PC-3 (cell line): ENCODE results near the gene EMILIN1. TPM values are rescaled to one million over a fixed set of nuclear protein-coding genes. Genes with fewer than 3 reads are reported as not detected.

Experiments used
- ATAC-seq: fragments of 200-7000 bp; cut with Tn5 transposase; 2 replicates; pipeline ENCODE4 v1.9.1; 2020; ENCODE audit warnings: mild to moderate bottlenecking, moderate library complexity
- BruUV-seq: library from RNA; stranded (reverse); fragments of 400-500 nt; replicated peaks from 2 replicates; lab custom pipeline; 2021; lab: Mats Ljungman, UMichigan
- CTCF ChIA-PET: fragments of 300-600 bp; sonication (Branson Sonifier 250); formaldehyde crosslinking; loops from one replicate; lab custom pipeline; 2022; ENCODE audit warnings: antibody characterized with exemption; lab: Charles Lee
- POLR2A ChIA-PET: fragments of 300-600 bp; sonication (Branson Sonifier 250); formaldehyde crosslinking; loops from one replicate; lab custom pipeline; 2022; ENCODE audit warnings: antibody characterized with exemption; ENCODE audit not compliant: unreplicated experiment; lab: Charles Lee
- DNase-seq: peaks from one replicate; pipeline ENCODE4 v3.0.0-alpha.2; 2015
- H2AFZ ChIP-seq: fragments of 300-600 bp; sonication (generic); 2 replicates; pipeline ENCODE4 v1.6.0; 2016; ENCODE audit warnings: antibody characterized with exemption, low read length
- H3F3A ChIP-seq: fragments of 300-600 bp; sonication (generic); one replicate; pipeline ENCODE4 v1.6.0; 2017; ENCODE audit warnings: antibody characterized with exemption, low read length, control low read depth, mild to moderate bottlenecking; ENCODE audit not compliant: unreplicated experiment
- H3K27ac ChIP-seq: fragments of 300-600 bp; sonication (generic); 2 replicates; pipeline ENCODE4 v1.5.1; 2016; ENCODE audit warnings: mild to moderate bottlenecking, low read length
- H3K27me3 ChIP-seq: fragments of 300-600 bp; sonication (generic); 2 replicates; pipeline ENCODE4 v1.6.1; 2016; ENCODE audit warnings: low read length, mixed read lengths
- H3K36me3 ChIP-seq: fragments of 300-600 bp; sonication (generic); 2 replicates; pipeline ENCODE4 v1.6.1; 2016; ENCODE audit warnings: low read depth, mixed run types, low read length, mixed read lengths
- H3K4me1 ChIP-seq: fragments of 300-600 bp; sonication (generic); 2 replicates; pipeline ENCODE4 v1.5.1; 2016; ENCODE audit warnings: low read length; ENCODE audit not compliant: insufficient read depth
- H3K4me2 ChIP-seq: fragments of 300-600 bp; sonication (generic); 2 replicates; pipeline ENCODE4 v1.6.0; 2016; ENCODE audit warnings: low read length
- H3K4me3 ChIP-seq: fragments of 300-600 bp; sonication (generic); 2 replicates; pipeline ENCODE4 v1.5.1; 2016; ENCODE audit warnings: mild to moderate bottlenecking, low read length, mixed read lengths
- H3K79me2 ChIP-seq: fragments of 300-600 bp; sonication (generic); 2 replicates; pipeline ENCODE4 v1.6.1; 2017; ENCODE audit warnings: low read length, mixed read lengths
- H3K9ac ChIP-seq: fragments of 300-600 bp; sonication (generic); 2 replicates; pipeline ENCODE4 v1.6.0; 2016; ENCODE audit warnings: mild to moderate bottlenecking, low read length
- H3K9me2 ChIP-seq: fragments of 300-600 bp; sonication (generic); replicated peaks from 2 replicates; pipeline ENCODE4 v1.6.1; 2016; ENCODE audit warnings: mixed run types, low read length, mixed read lengths
- H3K9me3 ChIP-seq: fragments of 300-600 bp; sonication (generic); 2 replicates; pipeline ENCODE4 v1.6.1; 2016; ENCODE audit warnings: low read length, mixed read lengths
- H4K20me1 ChIP-seq: fragments of 300-600 bp; sonication (generic); 2 replicates; pipeline ENCODE4 v1.6.1; 2016; ENCODE audit warnings: low read length, mixed read lengths
- EZH2 ChIP-seq: fragments of 300-600 bp; sonication (generic); IDR thresholded peaks from one replicate; pipeline ENCODE4 v1.6.1; 2017; ENCODE audit warnings: antibody characterized with exemption, mild to moderate bottlenecking, low read length; ENCODE audit not compliant: unreplicated experiment
- EZH2phosphoT487 ChIP-seq: fragments of 300-600 bp; sonication (generic); IDR thresholded peaks from 2 replicates; pipeline ENCODE4 v1.6.1; 2018; ENCODE audit warnings: mild to moderate bottlenecking, antibody characterized with exemption, low read length, borderline replicate concordance
- intact Hi-C: fragments of 100-400 bp; cut with micrococcal nuclease; formaldehyde crosslinking; loops from 2 replicates; pipeline ENCODE4 v1.9.0; 2023
- total RNA-seq: library from RNA; depleted of rRNA; stranded (reverse); fragments of >200 nt; gene quantifications from 2 replicates; pipeline ENCODE4 v1.2.3, GENCODE V29; 2014
- TF ChIP-seq, protein P1 (sequence below): fragments of 300-600 bp; sonication (generic); conservative IDR thresholded peaks from 2 replicates; pipeline ENCODE4 v1.5.1; 2017; ENCODE audit warnings: antibody characterized with exemption, low read depth, mild to moderate bottlenecking, low read length

EMILIN1 gene
- total RNA-seq, 1 experiment from 2014 or later = 0.69 TPM

GRCh38 chr2:27126252-27126710 is 47.9 kb downstream of the EMILIN1 start:
- Histone ChIP-seq H4K20me1 (no peaks in the 10 kb centered on the region), H3K4me2 (no peak overlapping the region), H2AFZ (no peak overlapping the region), H3K4me3 (no peak overlapping the region), H3K79me2 (no peaks in the 10 kb centered on the region), H3K36me3 (peaks cover 5% of the 10 kb centered on the region), H3K9ac (no peak overlapping the region), H3K9me3 (no peaks in the 10 kb centered on the region), H3K4me1 (no peaks in the 10 kb centered on the region), H3K27ac (no peak overlapping the region), H3K27me3 (no peaks in the 10 kb centered on the region), H3F3A (no peaks in the 10 kb centered on the region), H3K9me2 (no peaks in the 10 kb centered on the region)
- no peak for TF ChIP-seq EZH2phosphoT487
- no peak for TF ChIP-seq EZH2
- TF ChIP-seq, protein P1, sequence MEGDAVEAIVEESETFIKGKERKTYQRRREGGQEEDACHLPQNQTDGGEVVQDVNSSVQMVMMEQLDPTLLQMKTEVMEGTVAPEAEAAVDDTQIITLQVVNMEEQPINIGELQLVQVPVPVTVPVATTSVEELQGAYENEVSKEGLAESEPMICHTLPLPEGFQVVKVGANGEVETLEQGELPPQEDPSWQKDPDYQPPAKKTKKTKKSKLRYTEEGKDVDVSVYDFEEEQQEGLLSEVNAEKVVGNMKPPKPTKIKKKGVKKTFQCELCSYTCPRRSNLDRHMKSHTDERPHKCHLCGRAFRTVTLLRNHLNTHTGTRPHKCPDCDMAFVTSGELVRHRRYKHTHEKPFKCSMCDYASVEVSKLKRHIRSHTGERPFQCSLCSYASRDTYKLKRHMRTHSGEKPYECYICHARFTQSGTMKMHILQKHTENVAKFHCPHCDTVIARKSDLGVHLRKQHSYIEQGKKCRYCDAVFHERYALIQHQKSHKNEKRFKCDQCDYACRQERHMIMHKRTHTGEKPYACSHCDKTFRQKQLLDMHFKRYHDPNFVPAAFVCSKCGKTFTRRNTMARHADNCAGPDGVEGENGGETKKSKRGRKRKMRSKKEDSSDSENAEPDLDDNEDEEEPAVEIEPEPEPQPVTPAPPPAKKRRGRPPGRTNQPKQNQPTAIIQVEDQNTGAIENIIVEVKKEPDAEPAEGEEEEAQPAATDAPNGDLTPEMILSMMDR = no peak
- no peak for ATAC-seq
- ChIA-PET CTCF (no interaction called here), POLR2A (no interaction called here)
- no peak for DNase-seq
- intact Hi-C loops = no loop called here
- no TSS peak for BruUV-seq

- H3K27me3 ChIP-seq = no peaks in the 10 kb centered on the region
- H3K4me2 ChIP-seq = no peak overlapping the region
- no peak for TF ChIP-seq EZH2
- TF ChIP-seq, protein P1 = no peak
- TF ChIP-seq EZH2phosphoT487 = no peak
- no TSS peak for BruUV-seq
- peaks cover 4% of the 10 kb centered on the region; the same call in 1 of the 2 replicates for H4K20me1 ChIP-seq
- no peak overlapping the region for H2AFZ ChIP-seq
- H3K79me2 ChIP-seq = peaks cover 8% of the 10 kb centered on the region
- no peak for ATAC-seq
- ChIA-PET CTCF (no interaction called here), POLR2A (no interaction called here)
- no peaks in the 10 kb centered on the region for H3F3A ChIP-seq
- H3K4me3 ChIP-seq = no peak overlapping the region
- no peaks in the 10 kb centered on the region for H3K9me2 ChIP-seq
- H3K9me3 ChIP-seq = no peaks in the 10 kb centered on the region
- peaks cover 12% of the 10 kb centered on the region for H3K36me3 ChIP-seq
- H3K9ac ChIP-seq = no peak overlapping the region
- H3K4me1 ChIP-seq = peaks cover 4% of the 10 kb centered on the region
- intact Hi-C loops = no loop called here
- DNase-seq = no peak
- H3K27ac ChIP-seq = no peak overlapping the region
Measured at GRCh38 chr2:27127883-27128667, 49.7 kb downstream of the EMILIN1 start.
